HG03025 (cell line): ENCODE data around the gene SLC9A3.

Experiments
- ATAC-seq: cut with Tn5 transposase; IDR thresholded peaks from one replicate; pipeline ENCODE4 v1.9.1; 2021; ENCODE audit warnings: mild to moderate bottlenecking, moderate library complexity; ENCODE audit not compliant: unreplicated experiment, low FRiP score

The SLC9A3 gene

DNA sequence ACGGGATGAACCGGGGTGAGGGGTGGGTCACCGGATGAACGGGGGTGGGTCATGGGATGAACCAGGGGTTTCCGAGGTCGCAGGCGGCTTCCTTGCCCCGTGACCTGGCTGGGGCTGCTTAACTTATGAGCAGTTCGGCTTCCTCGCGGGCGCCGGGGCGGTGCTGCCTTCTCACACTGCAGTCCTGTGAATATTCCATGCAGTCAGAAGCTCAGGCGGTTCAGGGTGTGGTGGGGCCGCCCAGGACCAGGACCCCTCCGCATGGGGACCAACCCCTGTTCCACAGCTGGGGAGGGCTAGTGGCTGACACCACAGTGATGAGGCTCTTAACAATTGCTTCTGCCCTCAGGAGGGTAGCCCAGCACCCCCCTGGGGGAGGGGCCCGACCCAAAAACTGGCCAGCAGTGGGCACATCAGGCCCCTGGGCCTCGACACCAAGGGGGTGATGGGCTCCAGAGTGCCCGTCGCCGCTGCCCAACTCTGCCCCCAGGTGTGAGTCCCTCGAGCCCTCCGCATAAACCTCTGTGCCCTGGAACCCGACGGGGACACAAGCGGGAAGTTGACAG is 30.9 kb upstream of the SLC9A3 start:
- no peak for ATAC-seq

DNA sequence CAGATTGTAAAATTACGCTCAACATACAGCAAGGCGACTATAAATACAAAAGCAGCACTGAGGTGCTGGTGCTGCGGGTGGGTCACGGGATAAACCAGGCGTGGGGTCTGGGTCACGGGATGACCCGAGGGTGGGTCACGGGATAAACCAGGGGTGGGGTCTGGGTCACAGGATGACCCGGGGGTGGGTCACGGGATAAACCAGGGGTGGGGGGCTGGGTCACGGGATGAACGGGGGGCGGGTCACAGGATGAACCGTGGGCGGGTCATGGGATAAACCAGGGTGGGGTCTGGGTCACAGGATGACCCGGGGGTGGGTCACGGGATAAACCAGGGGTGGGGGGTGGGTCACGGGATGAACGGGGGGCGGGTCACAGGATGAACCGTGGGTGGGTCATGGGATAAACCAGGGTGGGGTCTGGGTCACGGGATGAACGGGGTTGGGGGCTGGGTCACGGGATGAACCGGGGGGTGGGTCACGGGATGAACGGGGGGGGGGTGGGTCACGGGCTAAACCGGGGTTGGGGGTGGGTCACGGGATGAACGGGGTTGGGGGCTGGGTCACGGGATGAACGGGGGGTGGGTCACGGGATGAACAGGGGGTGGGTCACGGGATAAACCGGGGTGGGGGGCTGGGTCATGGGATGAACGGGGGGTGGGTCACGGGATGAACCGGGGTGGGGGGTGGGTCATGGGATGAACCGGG is 30.2 kb upstream of the SLC9A3 start:
- ATAC-seq, result no peak

DNA sequence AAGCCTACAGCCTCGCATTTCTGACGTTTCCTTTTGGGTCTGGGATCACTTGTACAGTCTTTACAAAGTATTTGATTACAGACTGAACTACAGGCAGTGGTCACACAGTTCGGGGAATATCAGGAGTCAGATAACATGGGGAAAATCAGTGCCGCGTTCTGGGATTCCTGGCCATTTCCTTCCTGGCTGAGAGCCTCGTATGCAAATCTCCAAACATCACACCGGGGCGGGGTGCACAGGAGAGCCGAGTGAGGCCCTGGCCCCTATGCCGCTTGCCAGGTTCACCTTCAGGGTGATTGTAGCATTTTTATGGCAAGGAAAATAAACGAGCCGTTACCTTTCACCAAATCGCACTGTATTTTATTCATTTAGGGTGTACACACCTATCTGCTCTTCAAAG is 29.6 kb upstream of the SLC9A3 start:
- ATAC-seq, result no peak

DNA sequence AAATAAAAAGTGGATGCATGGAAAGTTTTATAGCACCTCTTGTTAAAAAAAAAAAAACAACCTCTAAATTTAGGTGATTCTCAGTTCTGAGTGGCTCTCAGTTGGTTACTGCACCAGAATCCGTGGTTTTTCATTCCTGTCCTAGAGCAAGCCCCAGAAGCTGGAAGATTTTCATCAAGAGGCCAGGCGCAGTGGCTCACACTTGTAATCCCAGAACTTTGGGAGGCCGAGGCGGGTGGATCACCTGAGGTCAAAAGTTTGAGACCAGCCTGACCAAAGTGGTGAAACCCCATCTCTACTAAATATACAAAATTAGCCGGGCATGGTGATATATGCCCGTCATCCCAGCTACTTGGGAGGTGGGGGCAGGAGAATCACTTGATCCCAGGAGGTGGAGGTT is 27.2 kb upstream of the SLC9A3 start:
- ATAC-seq, result no peak

DNA sequence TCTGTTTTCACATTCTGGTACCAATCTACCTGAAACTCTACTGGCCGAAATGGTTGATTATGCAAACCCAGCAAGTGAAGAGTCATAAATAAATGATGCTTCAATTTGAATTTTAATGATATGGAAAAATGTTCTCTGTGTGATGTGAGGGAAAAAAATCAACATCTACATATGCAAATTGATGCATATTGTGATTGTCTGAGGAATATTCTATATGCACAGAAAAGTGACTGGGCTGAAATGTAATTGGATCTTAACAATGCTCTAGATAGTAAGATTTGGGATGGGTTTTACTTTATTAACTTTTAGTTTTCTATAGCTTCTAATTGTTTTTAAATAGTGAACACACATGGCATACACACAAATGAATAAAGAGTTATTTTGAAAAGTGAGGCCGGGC is 25.0 kb upstream of the SLC9A3 start:
- no peak for ATAC-seq

DNA sequence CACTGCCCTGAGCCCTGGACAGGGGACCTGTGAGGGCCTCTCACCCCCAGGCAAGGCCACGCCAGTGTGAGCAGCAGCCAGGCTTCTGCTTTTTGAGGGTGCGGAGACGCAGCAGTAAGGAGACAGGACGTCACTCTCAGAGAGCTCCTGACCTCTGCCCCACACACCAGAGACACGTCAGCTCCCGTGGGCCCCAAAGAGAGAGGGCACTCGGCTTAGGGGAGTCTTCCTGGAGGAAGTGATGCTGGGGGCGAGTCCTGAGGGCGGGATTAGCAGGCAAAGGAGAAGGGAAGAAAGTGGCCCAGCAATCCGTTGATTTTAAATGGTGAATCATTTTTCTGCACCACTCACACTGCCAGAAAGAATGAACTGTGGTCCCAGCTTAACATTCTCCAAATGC is 24.0 kb upstream of the SLC9A3 start:
- no peak for ATAC-seq

DNA sequence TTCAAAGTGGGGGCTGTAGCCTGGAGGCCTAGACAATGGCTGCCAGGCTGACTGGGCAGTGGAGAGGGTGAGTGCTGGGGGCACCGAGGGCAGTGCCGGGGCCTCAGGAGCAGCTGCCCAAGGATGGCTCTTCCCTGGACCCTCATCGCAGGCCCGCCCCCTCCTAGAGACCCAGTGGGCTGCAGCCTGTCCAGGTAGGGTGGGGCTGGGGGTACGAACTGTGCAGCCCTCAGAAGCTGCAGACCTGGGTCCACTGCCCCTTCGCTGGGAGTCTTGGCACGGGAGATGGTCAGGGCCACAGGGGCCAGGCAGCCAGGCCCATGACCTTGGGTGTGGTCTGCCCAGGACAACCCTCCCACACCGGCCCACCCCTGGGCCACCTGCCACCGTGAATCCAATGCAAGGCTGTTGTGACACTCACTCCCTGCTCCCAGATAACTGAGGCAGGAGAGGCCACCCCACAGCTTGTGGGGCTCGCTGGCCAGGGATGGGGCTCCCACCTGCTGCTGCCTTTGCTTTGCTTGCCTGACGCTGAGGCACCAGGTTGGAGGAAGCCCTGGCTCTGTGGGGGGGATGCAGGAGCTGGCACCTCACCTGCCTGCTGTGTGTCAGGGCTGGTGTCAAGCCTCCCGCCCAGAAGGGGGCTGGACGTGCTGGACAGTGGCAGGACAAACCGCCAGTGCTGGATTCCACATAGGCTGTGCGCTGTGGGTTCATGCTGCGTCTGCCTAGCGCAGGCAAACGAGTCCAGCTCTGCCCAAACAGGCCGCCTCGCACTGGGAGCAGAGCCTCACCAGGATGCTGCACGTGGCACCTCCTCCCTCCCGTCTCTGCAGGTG is 23.1 kb upstream of the SLC9A3 start:
- ATAC-seq, result no peak

DNA sequence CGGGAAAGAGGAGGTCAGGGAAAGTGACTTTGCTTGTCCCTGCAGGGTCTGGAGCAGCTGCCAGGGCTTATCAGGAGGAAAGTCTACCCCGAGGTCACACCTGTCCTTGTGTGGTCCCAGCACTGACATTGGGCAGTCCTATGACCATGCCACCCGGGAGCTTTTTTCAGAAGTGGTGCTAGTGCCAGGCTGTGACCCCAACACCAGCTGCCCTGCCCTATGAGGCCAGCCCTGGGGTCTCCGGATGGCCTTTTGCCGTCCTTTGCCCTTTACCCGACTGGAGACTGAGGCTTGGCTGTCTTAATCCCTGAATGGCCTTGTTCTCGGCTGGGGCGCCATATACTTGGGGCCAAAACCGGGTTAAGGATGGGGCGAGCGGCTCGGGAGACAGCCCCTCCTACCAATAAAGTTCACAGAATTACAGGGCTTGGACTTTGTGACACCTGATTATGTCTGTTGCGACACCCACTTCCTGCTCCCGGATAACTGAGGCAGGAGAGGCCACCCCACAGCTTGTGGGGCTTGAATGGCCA is 22.2 kb upstream of the SLC9A3 start:
- ATAC-seq, result no peak

DNA sequence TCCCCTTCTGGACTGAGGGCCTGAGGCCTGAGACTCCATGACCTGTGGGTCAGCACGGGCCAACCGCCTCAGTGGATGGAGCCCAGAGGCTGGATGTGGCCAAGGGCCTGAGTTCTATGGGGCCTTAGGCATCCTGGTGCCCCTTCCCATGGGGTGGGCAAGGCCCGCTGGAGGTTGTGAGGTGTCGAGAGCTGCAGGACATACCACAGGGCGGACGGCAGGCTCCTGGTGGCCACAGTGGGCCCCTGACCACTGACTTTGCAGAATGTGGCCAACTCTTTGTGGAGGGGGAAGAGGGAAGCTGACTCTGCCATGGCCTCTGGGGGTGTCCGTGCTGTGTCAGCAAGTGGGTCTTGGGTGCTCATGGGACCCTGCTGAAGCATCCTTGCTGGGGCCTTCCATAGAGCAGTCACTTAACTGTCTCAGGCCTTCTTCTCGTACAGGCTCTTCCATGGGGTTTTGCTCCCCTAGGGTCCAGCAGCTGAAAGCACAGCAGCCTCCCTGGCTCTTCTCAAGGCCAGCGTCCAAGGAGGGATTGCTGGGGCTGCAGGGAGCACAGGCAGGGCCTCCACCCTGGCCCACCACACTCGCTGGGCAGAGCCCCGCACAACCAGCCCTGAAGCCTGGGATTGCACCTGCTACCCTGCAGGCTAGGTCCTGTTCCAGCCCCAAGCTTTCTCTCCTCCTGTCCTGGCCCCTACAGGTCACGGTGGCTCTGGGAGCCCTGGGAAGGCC is 21.6 kb upstream of the SLC9A3 start:
- ATAC-seq, result no peak

DNA sequence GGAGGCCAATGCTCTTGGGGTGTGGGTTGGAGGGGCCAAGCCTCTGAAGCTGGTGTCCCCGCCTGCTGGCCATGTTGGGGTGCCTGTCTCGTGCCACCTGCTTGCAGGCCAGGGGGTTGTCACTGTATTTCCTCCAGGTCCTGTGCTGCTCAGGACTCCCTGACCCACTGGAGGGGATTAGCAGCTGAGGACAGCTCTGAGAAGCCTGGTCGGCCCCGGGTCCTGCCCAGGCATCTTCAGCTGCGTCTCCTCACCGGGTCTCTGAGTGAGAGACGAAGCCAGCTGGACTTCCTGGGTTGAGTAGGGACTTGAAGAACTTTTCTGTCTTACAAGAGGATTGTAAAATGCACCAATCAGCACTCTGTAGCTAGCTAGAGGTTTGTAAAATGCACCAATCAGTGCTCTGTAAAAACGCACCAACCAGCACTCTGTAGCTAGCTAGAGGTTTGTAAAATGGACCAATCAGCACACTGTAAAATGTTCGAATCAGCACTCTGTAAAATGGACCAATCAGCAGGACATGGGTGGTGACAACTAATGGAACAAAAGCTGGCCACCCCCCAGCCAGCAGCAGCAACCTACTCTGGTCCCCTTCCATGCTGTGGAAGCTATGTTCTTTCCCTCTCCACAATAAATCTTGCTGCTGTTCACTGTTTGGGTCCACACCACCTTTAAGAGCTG is 20.6 kb upstream of the SLC9A3 start:
- no peak for ATAC-seq

DNA sequence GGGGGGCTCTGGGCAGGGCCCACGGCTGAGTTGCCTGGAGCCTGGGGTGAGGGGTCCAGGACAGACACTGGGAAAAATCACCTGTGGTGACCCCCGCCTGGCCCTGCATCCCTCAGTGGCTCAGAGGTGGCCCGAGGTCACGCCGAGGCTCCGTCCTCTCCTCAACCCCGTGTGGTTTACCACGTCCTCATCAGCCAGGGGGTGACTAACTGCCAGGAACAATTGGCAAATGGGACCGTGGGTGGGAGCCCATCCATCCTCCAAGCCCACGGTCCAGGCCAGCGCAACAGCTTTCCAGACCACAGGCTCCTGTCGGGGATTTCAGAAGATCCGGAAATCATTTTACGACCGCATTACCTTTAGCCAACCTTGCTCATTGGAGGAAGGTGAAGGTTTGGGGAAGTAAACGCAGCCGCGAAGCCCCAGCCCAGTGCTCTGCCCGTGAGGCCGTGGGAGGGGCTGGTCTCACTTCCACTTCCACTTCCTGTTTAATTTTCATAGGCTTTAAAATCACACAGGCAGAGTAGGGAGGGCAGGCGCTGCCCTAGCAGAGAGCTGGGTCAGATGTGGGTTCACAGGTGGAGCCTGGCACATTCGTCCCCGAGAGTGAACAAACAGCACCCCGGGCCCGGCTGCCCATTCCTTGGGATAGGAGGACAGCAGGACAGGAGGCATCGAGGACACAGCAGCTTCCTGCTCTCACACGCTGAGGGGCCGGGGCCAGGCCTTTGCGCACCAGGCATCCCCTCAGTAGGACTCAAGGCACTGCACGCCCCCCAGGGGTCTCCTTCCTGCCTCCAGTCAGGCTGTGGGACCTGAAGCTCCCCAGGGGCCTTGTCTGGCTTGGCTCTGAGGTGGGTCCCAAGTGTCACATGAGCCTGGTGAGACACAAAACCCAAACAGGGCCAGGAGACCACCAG is 19.8 kb upstream of the SLC9A3 start:
- peak; percentile 95 for ATAC-seq

DNA sequence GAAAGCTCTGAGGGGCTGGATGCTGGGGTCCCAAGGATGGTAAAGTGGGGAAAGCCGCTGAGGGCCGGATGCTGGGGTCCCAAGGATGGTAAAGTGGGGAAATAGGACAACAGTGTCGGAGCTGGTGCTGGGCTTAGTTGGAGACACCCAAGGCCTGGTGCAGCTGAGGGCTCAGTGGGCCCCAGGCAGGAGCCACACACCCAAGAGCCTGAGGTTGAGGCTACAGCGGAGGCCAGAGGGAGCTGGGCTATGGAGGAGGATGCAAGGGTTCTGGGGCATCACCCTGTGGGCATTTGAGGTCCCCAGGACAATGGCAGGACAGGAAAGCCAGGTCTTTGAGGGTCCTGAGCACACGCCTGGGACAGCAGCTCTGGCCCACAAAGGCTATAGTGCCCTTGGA is 19.1 kb upstream of the SLC9A3 start:
- no peak for ATAC-seq

DNA sequence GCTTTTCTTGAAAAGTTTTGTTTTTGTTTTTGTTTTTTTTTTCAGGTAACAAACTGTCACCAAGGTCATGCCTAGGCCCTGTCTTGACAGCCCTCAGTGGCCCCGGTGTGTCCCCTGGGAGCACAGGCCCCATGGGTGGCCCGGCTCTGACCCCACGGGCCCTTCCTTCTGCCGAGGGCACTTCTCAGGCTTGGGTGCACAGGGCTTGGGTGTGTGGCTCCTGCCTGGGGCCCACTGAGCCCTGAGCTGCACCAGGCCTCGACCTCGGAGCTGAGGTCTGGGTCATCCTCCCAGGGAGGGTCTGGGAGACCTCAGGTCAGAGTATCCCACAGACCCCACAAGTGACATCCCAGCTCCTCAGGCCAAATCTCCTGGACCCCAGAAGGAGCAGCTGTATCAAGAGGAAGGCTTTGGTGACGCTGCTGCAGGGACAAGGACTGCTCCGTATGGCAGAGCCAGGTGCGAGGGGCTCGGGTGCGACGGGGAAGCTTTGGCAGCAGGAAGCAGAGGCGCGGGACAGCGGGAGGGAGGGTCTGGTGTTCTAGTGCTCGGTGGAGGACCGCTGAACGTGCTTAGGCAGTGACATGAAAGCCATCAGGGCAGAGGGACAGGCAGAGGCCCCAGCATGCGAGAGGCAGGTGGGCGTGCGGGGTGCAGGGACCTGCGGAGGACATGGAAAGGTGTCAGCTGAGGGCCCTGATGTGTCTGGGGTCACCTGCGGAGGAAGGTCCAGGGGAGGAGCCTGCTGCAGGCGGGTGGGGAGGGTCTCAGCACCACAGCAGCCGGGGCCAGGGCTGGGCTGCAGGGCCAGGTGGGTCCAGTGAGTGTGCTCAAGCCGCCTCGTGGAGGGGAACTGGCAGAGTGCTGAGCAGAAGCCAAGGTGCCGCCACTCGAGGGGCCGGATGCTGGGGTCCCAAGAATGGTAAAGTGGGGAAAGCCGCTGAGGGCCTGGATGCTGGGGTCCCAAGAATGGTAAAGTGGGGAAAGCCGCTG is 18.4 kb upstream of the SLC9A3 start:
- ATAC-seq, result no peak

DNA sequence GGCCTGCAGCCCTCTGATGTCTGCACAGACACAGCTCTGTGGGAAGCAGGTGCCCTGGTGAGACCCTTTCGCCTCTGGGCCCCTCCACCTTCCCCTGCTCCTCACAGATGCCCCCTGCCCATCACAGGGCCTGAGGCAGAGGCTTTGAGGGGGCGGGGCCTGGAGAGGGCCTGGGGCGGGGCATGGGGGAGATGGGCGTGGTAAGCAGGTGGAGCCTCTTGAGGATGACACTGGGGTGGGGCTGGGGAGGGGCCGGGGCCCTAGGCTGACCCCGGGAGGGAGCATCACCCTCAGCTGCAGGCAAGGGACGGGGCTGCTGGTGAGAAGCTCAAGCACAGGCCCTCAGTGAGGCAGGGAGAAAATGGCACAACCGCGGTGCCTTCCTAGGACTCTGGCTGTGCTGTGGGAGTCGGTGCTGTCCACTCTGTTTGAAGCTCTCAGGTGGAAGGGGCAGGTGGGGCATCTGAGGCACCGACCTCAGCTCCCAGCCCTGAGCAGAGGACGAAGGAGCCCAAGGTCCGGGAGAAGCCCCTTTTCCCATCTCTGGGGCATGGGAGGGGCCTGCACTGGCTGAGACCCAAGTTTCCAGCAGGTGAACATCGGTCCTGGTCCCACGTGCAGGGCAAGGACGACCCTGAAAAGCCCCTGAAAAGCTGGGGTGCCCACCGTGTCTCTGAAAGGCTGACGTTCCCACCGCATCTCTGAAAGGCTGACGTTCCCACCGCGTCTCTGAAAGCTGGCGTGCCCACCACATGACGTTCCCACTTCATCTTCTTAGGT is 17.5 kb upstream of the SLC9A3 start:
- ATAC-seq, result no peak

DNA sequence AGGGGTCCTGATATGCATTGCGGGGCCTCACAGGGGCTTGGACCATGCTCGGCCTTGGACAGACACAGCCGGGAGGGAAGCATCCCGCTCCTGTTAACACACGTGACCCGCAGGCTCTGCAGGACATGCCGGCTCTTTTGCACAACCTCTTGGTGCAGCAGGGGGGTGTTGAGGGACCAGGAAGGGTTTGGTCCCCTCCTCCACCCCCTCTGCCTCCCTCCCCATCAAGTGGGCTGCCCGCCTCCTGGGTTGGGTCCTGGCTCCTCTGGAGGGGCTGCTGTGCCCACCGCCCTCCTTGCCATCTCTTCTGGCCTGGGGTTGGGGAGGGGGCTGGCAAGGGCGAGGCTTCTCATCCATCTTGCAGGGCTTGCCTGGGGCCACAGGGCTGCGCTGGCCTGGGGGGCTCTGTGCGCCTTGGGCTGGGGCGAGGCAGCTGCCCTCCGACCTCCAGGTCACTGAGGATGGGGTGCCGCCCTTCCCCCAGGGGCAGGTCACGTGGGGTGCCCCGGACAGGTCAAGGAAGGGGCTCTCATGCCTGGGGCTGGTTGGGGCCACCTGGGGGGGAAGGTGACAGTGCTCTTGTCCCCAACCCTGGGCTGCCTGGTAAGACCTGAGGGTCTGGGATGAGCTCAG is 16.8 kb upstream of the SLC9A3 start:
- ATAC-seq, result no peak

DNA sequence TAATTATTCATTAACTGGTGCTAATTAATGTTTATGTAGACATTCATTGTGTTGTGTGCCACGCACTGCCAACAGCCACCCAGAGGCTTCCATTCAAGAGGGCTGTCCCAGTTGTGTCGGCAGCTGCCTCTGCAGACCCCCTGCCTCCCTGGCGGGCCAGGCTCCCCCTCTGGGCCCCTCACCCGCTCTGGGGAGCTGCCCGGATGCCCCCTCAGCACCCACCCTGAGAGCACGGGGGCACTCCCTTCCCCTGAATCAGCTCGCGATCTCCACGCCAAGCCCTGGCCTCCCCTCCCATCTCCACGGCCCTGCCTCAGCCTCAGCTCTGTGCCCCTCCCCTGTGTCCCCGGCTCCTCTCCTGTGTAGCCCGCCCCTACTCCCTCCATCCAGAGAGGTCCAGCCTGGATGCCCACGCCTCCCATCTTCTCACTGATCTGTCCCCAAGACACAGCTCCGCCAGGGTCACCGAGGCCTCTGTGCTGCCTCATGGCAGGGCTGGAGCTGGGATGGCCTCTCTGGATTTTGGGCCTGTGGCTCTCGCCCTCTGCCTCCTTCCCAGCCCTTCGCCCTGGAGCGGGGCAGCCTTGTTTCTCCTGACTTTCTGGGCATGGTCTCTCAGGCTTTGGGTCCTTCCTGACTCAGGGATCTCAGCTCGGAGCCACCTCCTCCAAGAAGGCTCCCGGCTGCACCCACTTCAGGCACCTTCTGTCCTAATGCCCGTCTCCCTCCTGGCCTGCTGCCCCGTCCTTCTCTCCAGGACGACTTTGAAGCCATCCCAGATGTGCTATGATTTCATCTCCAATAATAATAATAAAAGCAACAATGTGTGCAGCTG is 16.0 kb upstream of the SLC9A3 start:
- no peak for ATAC-seq
